BE2C (cell line): ENCODE results near the gene CMTM7. TPM values are rescaled to one million over a fixed set of nuclear protein-coding genes. Genes with fewer than 3 reads are reported as not detected.

Experiments used
- DNase-seq: peaks from one replicate; pipeline ENCODE4 v3.0.0-alpha.2; 2020
- H3K27me3 ChIP-seq: fragments of 250-450 bp; sonication (Bioruptor Pico); 2 replicates; pipeline ENCODE4 v1.5.1; 2020; ENCODE audit warnings: mild to moderate bottlenecking
- H3K36me3 ChIP-seq: fragments of 250-450 bp; sonication (Bioruptor Pico); 2 replicates; pipeline ENCODE4 v1.5.1; 2020; ENCODE audit warnings: mild to moderate bottlenecking
- H3K4me1 ChIP-seq: fragments of 250-450 bp; sonication (Bioruptor Pico); 2 replicates; pipeline ENCODE4 v1.5.1; 2020
- H3K4me3 ChIP-seq: 2 replicates; pipeline ENCODE4 v1.5.1; 2011; ENCODE audit warnings: low read depth, low read length
- H3K9me3 ChIP-seq: fragments of 250-450 bp; sonication (Bioruptor Pico); 2 replicates; pipeline ENCODE4 v1.5.1; 2020
- CTCF ChIP-seq: IDR thresholded peaks from 2 replicates; pipeline ENCODE4 v1.5.1; 2012; ENCODE audit warnings: mild to moderate bottlenecking, low read depth, low read length
- polyA plus RNA-seq: library from polyadenylated mRNA; unstranded; fragments of >200 nt; gene quantifications from one replicate; pipeline ENCODE4 v1.2.1, GENCODE V29; 2012; ENCODE audit warnings: low read depth, missing spikeins; ENCODE audit not compliant: insufficient read length, insufficient read depth

Gene CMTM7
- 15.5 TPM for polyA plus RNA-seq

- TF ChIP-seq CTCF = no peak
- H3K4me1 ChIP-seq = no peaks in the 10 kb centered on the region
- no peaks in the 10 kb centered on the region for H3K27me3 ChIP-seq
- no peaks in the 10 kb centered on the region for H3K36me3 ChIP-seq
- DNase-seq = peak; percentile 61
- no peaks in the 10 kb centered on the region for H3K9me3 ChIP-seq
- H3K4me3 ChIP-seq = peak within 1 kb of the TSS; percentile 72
These were observed at the start of gene CMTM7 for GRCh38 chr3:32391643-32392535. CMTM7 (plus strand) TSS chr3:32391853; CDS start chr3:32391907, 54 bp downstream.

GRCh38 chr3:32347343-32348125 lies 44.1 kb upstream of the CMTM7 start:
- Histone ChIP-seq H3K27me3 (no peaks in the 10 kb centered on the region), H3K4me1 (no peaks in the 10 kb centered on the region), H3K4me3 (no peak overlapping the region), H3K36me3 (no peaks in the 10 kb centered on the region), H3K9me3 (no peaks in the 10 kb centered on the region)
- DNase-seq = no peak
- no peak for TF ChIP-seq CTCF

- no peak overlapping the region for H3K4me3 ChIP-seq
- no peaks in the 10 kb centered on the region for H3K4me1 ChIP-seq
- no peaks in the 10 kb centered on the region for H3K9me3 ChIP-seq
- H3K27me3 ChIP-seq = no peaks in the 10 kb centered on the region
- no peaks in the 10 kb centered on the region for H3K36me3 ChIP-seq
- TF ChIP-seq CTCF = no peak
- DNase-seq = no peak
These were observed 42.5 kb upstream of the CMTM7 start for GRCh38 chr3:32349184-32349583.

- no peaks in the 10 kb centered on the region for H3K36me3 ChIP-seq
- no peak overlapping the region for H3K4me3 ChIP-seq
- no peaks in the 10 kb centered on the region for H3K27me3 ChIP-seq
- no peak for DNase-seq
- no peaks in the 10 kb centered on the region for H3K4me1 ChIP-seq
- H3K9me3 ChIP-seq = no peaks in the 10 kb centered on the region
- TF ChIP-seq CTCF = no peak
These were observed 39.1 kb upstream of the CMTM7 start for GRCh38 chr3:32352563-32352962.

- no peak overlapping the region for H3K4me3 ChIP-seq
- no peak for TF ChIP-seq CTCF
- H3K4me1 ChIP-seq = no peaks in the 10 kb centered on the region
- no peak for DNase-seq
- H3K9me3 ChIP-seq = no peaks in the 10 kb centered on the region
- H3K27me3 ChIP-seq = no peaks in the 10 kb centered on the region
- no peaks in the 10 kb centered on the region for H3K36me3 ChIP-seq
These were observed 38.3 kb upstream of the CMTM7 start for GRCh38 chr3:32353351-32353750.

- TF ChIP-seq CTCF = no peak
- no peak for DNase-seq
- no peak overlapping the region for H3K4me3 ChIP-seq
- H3K36me3 ChIP-seq = no peaks in the 10 kb centered on the region
- H3K4me1 ChIP-seq = no peaks in the 10 kb centered on the region
- no peaks in the 10 kb centered on the region for H3K27me3 ChIP-seq
- no peaks in the 10 kb centered on the region for H3K9me3 ChIP-seq
These were observed 37.3 kb upstream of the CMTM7 start for GRCh38 chr3:32354362-32354778.
